ENCODE measurements around the gene AQP2.

DNA sequence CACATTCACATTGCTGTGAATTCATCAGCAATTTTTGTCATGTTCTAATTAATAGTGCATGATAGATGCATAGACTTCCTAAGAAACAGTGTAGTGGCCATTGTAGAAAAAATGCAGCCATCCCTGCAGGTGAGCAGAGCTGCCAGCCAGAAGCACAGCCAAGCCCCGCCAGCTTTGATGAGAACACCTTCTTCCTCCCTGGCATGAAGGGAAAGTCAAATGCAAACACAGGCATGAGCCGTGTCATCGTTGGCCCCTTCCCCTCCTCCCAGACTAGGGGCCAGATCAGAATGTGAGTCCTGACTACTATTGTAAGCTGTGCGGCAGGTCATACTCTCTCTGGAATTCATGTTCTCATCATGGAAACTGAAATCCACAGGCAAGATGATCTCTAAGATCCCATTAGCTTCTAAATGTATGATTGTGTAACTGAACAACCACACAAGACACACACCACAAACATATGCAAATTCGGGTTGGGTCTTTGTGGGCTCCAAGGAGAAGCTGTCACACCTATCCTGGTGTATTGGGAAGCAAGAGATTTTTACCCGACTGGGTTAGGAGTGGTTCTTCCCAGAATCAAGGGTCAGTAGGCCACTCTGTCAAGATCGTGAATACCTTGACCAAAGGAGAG is 2.8 kb upstream of the AQP2 start:
- TF ChIP-seq, protein P1, sequence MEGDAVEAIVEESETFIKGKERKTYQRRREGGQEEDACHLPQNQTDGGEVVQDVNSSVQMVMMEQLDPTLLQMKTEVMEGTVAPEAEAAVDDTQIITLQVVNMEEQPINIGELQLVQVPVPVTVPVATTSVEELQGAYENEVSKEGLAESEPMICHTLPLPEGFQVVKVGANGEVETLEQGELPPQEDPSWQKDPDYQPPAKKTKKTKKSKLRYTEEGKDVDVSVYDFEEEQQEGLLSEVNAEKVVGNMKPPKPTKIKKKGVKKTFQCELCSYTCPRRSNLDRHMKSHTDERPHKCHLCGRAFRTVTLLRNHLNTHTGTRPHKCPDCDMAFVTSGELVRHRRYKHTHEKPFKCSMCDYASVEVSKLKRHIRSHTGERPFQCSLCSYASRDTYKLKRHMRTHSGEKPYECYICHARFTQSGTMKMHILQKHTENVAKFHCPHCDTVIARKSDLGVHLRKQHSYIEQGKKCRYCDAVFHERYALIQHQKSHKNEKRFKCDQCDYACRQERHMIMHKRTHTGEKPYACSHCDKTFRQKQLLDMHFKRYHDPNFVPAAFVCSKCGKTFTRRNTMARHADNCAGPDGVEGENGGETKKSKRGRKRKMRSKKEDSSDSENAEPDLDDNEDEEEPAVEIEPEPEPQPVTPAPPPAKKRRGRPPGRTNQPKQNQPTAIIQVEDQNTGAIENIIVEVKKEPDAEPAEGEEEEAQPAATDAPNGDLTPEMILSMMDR (CRISPR knock-in tag; IDR thresholded peaks at IDR 0.05), result no peak
- TF ChIP-seq, protein P2, sequence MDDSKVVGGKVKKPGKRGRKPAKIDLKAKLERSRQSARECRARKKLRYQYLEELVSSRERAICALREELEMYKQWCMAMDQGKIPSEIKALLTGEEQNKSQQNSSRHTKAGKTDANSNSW (CRISPR knock-in tag; IDR thresholded peaks at IDR 0.05; ENCODE audit: borderline replicate concordance), result no peak
- TF ChIP-seq, protein P3, sequence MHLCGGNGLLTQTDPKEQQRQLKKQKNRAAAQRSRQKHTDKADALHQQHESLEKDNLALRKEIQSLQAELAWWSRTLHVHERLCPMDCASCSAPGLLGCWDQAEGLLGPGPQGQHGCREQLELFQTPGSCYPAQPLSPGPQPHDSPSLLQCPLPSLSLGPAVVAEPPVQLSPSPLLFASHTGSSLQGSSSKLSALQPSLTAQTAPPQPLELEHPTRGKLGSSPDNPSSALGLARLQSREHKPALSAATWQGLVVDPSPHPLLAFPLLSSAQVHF (CRISPR knock-in tag; IDR thresholded peaks at IDR 0.05), result no peak
- TF ChIP-seq FOXM1 (CRISPR knock-in tag; IDR thresholded peaks at IDR 0.05) (no peak), ZNF292 (CRISPR knock-in tag; IDR thresholded peaks at IDR 0.05; ENCODE audit: borderline replicate concordance, low read depth) (no peak), CHD4 (IDR thresholded peaks at IDR 0.05; ENCODE audit: borderline replicate concordance, low read length) (no peak), KDM6A (CRISPR knock-in tag; IDR thresholded peaks at IDR 0.05; ENCODE audit: low read depth) (no peak), ZSCAN9 (CRISPR knock-in tag; IDR thresholded peaks at IDR 0.05; ENCODE audit: borderline replicate concordance) (no peak), KDM3A (CRISPR knock-in tag; IDR thresholded peaks at IDR 0.05; ENCODE audit: low read depth) (no peak), TCF7L2 (IDR thresholded peaks at IDR 0.05; ENCODE audit: low read depth, low read length) (no peak), POLR2AphosphoS5 (IDR thresholded peaks at IDR 0.05; ENCODE audit: low read depth, low read length) (no peak), ZSCAN22 (CRISPR knock-in tag; IDR thresholded peaks at IDR 0.05) (no peak)
- TF ChIP-seq, protein P4, sequence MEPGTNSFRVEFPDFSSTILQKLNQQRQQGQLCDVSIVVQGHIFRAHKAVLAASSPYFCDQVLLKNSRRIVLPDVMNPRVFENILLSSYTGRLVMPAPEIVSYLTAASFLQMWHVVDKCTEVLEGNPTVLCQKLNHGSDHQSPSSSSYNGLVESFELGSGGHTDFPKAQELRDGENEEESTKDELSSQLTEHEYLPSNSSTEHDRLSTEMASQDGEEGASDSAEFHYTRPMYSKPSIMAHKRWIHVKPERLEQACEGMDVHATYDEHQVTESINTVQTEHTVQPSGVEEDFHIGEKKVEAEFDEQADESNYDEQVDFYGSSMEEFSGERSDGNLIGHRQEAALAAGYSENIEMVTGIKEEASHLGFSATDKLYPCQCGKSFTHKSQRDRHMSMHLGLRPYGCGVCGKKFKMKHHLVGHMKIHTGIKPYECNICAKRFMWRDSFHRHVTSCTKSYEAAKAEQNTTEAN (CRISPR knock-in tag; conservative IDR thresholded peaks at IDR 0.05), result no peak
- TF ChIP-seq, protein P5, sequence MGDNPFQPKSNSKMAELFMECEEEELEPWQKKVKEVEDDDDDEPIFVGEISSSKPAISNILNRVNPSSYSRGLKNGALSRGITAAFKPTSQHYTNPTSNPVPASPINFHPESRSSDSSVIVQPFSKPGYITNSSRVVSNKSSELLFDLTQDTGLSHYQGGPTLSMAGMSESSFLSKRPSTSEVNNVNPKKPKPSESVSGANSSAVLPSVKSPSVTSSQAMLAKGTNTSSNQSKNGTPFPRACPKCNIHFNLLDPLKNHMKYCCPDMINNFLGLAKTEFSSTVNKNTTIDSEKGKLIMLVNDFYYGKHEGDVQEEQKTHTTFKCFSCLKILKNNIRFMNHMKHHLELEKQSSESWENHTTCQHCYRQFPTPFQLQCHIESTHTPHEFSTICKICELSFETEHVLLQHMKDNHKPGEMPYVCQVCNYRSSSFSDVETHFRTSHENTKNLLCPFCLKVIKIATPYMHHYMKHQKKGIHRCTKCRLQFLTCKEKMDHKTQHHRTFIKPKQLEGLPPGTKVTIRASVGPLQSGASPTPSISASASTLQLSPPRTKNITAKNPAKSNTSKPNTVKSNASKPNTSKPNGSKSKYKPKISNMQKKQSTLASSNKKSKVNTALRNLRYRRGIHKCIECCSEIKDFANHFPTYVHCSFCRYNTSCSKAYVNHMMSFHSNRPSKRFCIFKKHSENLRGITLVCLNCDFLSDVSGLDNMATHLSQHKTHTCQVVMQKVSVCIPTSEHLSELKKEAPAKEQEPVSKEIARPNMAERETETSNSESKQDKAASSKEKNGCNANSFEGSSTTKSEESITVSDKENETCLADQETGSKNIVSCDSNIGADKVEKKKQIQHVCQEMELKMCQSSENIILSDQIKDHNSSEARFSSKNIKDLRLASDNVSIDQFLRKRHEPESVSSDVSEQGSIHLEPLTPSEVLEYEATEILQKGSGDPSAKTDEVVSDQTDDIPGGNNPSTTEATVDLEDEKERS (CRISPR knock-in tag; IDR thresholded peaks at IDR 0.05), result no peak

All from HepG2 (cell line).